ENCODE data around the gene SLC6A13. TPM values are rescaled to one million over a fixed set of nuclear protein-coding genes. Genes with fewer than 3 reads are reported as not detected.

Gene SLC6A13
- total and polyA plus RNA-seq, 2 of the 8 experiments (the other 6 are each of a cell fraction or from before 2014, with no cell fraction given) = 0.03 TPM; not detected in 1

DNA sequence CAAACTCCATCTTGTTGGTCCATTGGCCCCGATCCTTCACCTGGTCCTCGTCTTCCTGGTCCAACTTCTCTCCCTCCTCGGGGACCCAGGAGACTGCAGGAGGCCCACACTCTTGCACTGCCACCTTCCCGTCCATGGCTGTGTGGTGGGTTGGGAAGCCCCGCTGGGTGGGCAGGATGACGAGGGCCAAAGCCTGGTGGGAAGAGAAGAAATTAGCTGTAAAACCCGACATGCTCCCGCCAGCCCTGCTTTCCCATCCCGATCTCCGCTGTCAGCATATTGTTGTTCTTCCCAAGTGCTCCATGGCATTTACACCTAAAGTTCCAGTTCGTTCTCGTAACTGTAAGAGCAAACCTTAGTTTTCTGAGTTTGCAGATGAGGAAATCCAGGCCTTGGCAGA is 52.8 kb downstream of the SLC6A13 start:
- no peak overlapping the region for H3K14ac ChIP-seq (ENCODE audit: insufficient read length)
- no peaks in the 10 kb centered on the region for H3K23me2 ChIP-seq (ENCODE audit: low read depth, low read length)
- H4K20me1 ChIP-seq (replicated peaks in 1 of 2; ENCODE audit: control insufficient read depth in 1 of 2, insufficient read depth in 2 of 2, low read length in 2 of 2) = peaks cover 0 to 2% of the 10 kb centered on the region in 2 experiments
- ChIA-PET CTCF (ENCODE audit: partially characterized antibody) (interaction anchor here (0.8 to 3.4 kb wide), 4 partner anchors 10 to 21 kb away, joined by 3 to 31 read pairs (median 4); no protein-coding TSS in a partner anchor), POLR2A (ENCODE audit: partially characterized antibody) (interaction anchor here (0.7 kb wide), 1 partner anchor 17 kb away, joined by 3 read pairs; no protein-coding TSS in a partner anchor)
- no peak overlapping the region for H3K27ac ChIP-seq (ENCODE audit: low read depth, low read length)
- H3K56ac ChIP-seq (replicated peaks; ENCODE audit: insufficient read length, low read depth, low read length) = no peak overlapping the region
- H3K18ac ChIP-seq (ENCODE audit: extremely low read depth, low read length) = no peak overlapping the region
- no peak overlapping the region for H2BK120ac ChIP-seq (replicated peaks; ENCODE audit: low read depth, low read length)
- H3K9ac ChIP-seq (replicated peaks in 1 of 4; ENCODE audit: extremely low read depth in 1 of 4, low read depth in 3 of 4, low read length in 3 of 4) = no peak overlapping the region
- no peaks in the 10 kb centered on the region for H3K9me3 ChIP-seq (ENCODE audit: insufficient read depth in 2 of 2, low read depth in 1 of 2, low read length in 1 of 2)
- H3K79me2 ChIP-seq (ENCODE audit: control insufficient read depth in 1 of 2, insufficient read depth in 2 of 2, low read length in 2 of 2) = no peaks in the 10 kb centered on the region
- H3K4me1 ChIP-seq (replicated peaks in 1 of 4; ENCODE audit: control insufficient read depth in 3 of 4, insufficient read depth in 4 of 4, low read length in 3 of 4) = peaks cover 0 to 20% (median 15%) of the 10 kb centered on the region in 4 experiments; a peak in 6 of 7 replicates
- WGBS, 2 experiments (ENCODE audit: extremely low coverage in 1 of 2, insufficient coverage in 1 of 2, insufficient read length in 1 of 2, insufficient replicate concordance in 2 of 2, low coverage in 1 of 2, low lambda C conversion rate in 2 of 2, missing lambda C conversion rate in 1 of 2) = 84% methylated on average over 11 of the region's 12 CpGs; no CpG with 5 or more reads in 1 of the 2 experiments
- H2BK5ac ChIP-seq (ENCODE audit: low read depth, low read length) = no peak overlapping the region
- no peaks in the 10 kb centered on the region for H3K79me1 ChIP-seq (ENCODE audit: low read depth, low read length)
- no peak overlapping the region for H2BK20ac ChIP-seq (ENCODE audit: low read length)
- H2AK5ac ChIP-seq (ENCODE audit: low read depth, low read length) = no peak overlapping the region
- no peak overlapping the region for H2BK12ac ChIP-seq (ENCODE audit: low read depth, low read length)
- H3K36me3 ChIP-seq (ENCODE audit: control insufficient read depth in 2 of 4, insufficient read depth in 4 of 4, low read length in 3 of 4) = no peaks in the 10 kb centered on the region
- no peak overlapping the region for H4K8ac ChIP-seq (ENCODE audit: extremely low read depth, insufficient read depth, low read length)
- TF ChIP-seq BCL11A (IDR thresholded peaks at IDR 0.05; ENCODE audit: low read depth in 2 of 2, low read length in 2 of 2) (no peak), HDAC6 (IDR thresholded peaks at IDR 0.05; ENCODE audit: low read depth, low read length) (no peak), KDM4A (IDR thresholded peaks at IDR 0.05; ENCODE audit: low read depth, low read length, severe bottlenecking) (no peak), SIN3A (conservative IDR thresholded peaks at IDR 0.05 in 1 of 2, IDR thresholded peaks at IDR 0.05 in 1 of 2; ENCODE audit: low read depth in 1 of 2, low read length in 2 of 2) (no peak), TCF12 (IDR thresholded peaks at IDR 0.05; ENCODE audit: low read depth, low read length) (no peak), SIRT6 (IDR thresholded peaks at IDR 0.05; ENCODE audit: low read length) (no peak), CHD2 (IDR thresholded peaks at IDR 0.05; ENCODE audit: low read length) (no peak), CBX8 (IDR thresholded peaks at IDR 0.05; ENCODE audit: borderline replicate concordance, low read depth, low read length) (no peak), BACH1 (IDR thresholded peaks at IDR 0.05; ENCODE audit: low read length) (no peak), ZNF274 (IDR thresholded peaks at IDR 0.05; ENCODE audit: borderline replicate concordance, extremely low read depth, low read length) (no peak), SRF (IDR thresholded peaks at IDR 0.05; ENCODE audit: low read depth, low read length) (no peak)
- TF ChIP-seq, protein P1, sequence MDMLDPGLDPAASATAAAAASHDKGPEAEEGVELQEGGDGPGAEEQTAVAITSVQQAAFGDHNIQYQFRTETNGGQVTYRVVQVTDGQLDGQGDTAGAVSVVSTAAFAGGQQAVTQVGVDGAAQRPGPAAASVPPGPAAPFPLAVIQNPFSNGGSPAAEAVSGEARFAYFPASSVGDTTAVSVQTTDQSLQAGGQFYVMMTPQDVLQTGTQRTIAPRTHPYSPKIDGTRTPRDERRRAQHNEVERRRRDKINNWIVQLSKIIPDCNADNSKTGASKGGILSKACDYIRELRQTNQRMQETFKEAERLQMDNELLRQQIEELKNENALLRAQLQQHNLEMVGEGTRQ (IDR thresholded peaks at IDR 0.05; ENCODE audit: low read length) = no peak
- no peak overlapping the region for H3K4me3 ChIP-seq (ENCODE audit: extremely low read depth in 1 of 4, insufficient read depth in 2 of 4, low read depth in 3 of 4, low read length in 4 of 4)
- H3K4ac ChIP-seq (replicated peaks; ENCODE audit: insufficient read length, low read depth, low read length) = no peak overlapping the region
- no peak overlapping the region for H2BK15ac ChIP-seq (ENCODE audit: low read length)
- no peak overlapping the region for H4K91ac ChIP-seq (replicated peaks; ENCODE audit: insufficient read length, low read length)
- no peak overlapping the region for H2AFZ ChIP-seq (ENCODE audit: low read length)
- no peak overlapping the region for H3K4me2 ChIP-seq (ENCODE audit: insufficient read depth in 1 of 2, low read depth in 2 of 2, low read length in 2 of 2)
- DNase-seq (ENCODE audit: low read depth in 1 of 2, low spot score in 2 of 2) (no peak), FAIRE-seq (no peak)
- H4K5ac ChIP-seq (ENCODE audit: insufficient read length, low read depth, low read length) = no peak overlapping the region
- no peak overlapping the region for H3K23ac ChIP-seq (ENCODE audit: insufficient read length)
- peaks cover 0 to 28% (median 15%) of the 10 kb centered on the region in 4 experiments; a peak in 4 of 7 replicates for H3K27me3 ChIP-seq (replicated peaks in 1 of 4; ENCODE audit: control insufficient read depth in 3 of 4, extremely low read depth in 1 of 4, insufficient read depth in 3 of 4, low read length in 3 of 4)
